SK-N-SH treated with all-trans-retinoic acid at 6 μM for 48 hours (cell line): ENCODE data around the gene CTPS2.
"Not testable (repeated sequence)": the region's sequence is repeated elsewhere in the genome, so short reads cannot be mapped to it uniquely, and the experiment has no call there.

Experiments used
- ATAC-seq: fragments of 200-7000 bp; cut with Tn5 transposase; 3 replicates; pipeline ENCODE4 v1.9.1; 2020; ENCODE audit warnings: mild to moderate bottlenecking, moderate library complexity
- BACH2 ChIP-seq: fragments of 250-450 bp; sonication (Bioruptor Pico); IDR thresholded peaks from 2 replicates; pipeline ENCODE4 v1.9.0; 2021; ENCODE audit warnings: mild to moderate bottlenecking, borderline replicate concordance
- CSDC2 ChIP-seq: fragments of 250-450 bp; sonication (Bioruptor Pico); IDR thresholded peaks from 2 replicates; pipeline ENCODE4 v1.5.0; 2020; ENCODE audit warnings: mild to moderate bottlenecking, moderate library complexity
- ESRRG ChIP-seq: fragments of 250-450 bp; sonication (Bioruptor Pico); IDR thresholded peaks from 2 replicates; pipeline ENCODE4 v1.6.1; 2021; ENCODE audit warnings: mild to moderate bottlenecking
- ISL1 ChIP-seq: fragments of 250-450 bp; sonication (Bioruptor Pico); IDR thresholded peaks from 2 replicates; pipeline ENCODE4 v2.1.2; 2022; ENCODE audit warnings: mild to moderate bottlenecking, moderate library complexity
- OSR1 ChIP-seq: fragments of 250-450 bp; sonication (Bioruptor Pico); IDR thresholded peaks from 2 replicates; pipeline ENCODE4 v1.8.0; 2022; ENCODE audit warnings: moderate library complexity, mild to moderate bottlenecking, inconsistent platforms
- RARB ChIP-seq: fragments of 250-450 bp; sonication (Bioruptor Pico); IDR thresholded peaks from 2 replicates; pipeline ENCODE4 v1.8.0; 2021; ENCODE audit warnings: mild to moderate bottlenecking, moderate library complexity
- SNAI2 ChIP-seq: fragments of 250-450 bp; sonication (Bioruptor Pico); IDR thresholded peaks from 2 replicates; pipeline ENCODE4 v1.5.0; 2020; ENCODE audit warnings: mild to moderate bottlenecking, moderate library complexity
- TOX ChIP-seq: fragments of 250-450 bp; sonication (Bioruptor Pico); IDR thresholded peaks from 2 replicates; pipeline ENCODE4 v1.8.0; 2021; ENCODE audit warnings: mild to moderate bottlenecking, moderate library complexity, borderline replicate concordance
- ZC3H10 ChIP-seq: fragments of 250-450 bp; sonication (Bioruptor Pico); IDR thresholded peaks from 2 replicates; pipeline ENCODE4 v1.5.1; 2021; ENCODE audit warnings: mild to moderate bottlenecking, moderate library complexity
- ZFP3 ChIP-seq: fragments of 250-450 bp; sonication (Bioruptor Pico); IDR thresholded peaks from 2 replicates; pipeline ENCODE4 v1.5.0; 2020; ENCODE audit warnings: mild to moderate bottlenecking, moderate library complexity
- ZFP30 ChIP-seq: fragments of 450-650 bp; formaldehyde crosslinking; IDR thresholded peaks from 2 replicates; pipeline ENCODE4 v1.5.0; 2022; ENCODE audit warnings: mild to moderate bottlenecking, moderate library complexity
- ZNF565 ChIP-seq: fragments of 450-650 bp; formaldehyde crosslinking; conservative IDR thresholded peaks from 2 replicates; pipeline ENCODE4 v1.5.0; 2020; ENCODE audit warnings: low read depth, mild to moderate bottlenecking, moderate library complexity
- ZNF8 ChIP-seq: fragments of 450-650 bp; formaldehyde crosslinking; IDR thresholded peaks from 2 replicates; pipeline ENCODE4 v1.5.0; 2020; ENCODE audit warnings: mild to moderate bottlenecking, moderate library complexity
- TF ChIP-seq, protein P1 (sequence below): fragments of 250-450 bp; sonication (Bioruptor Pico); IDR thresholded peaks from 2 replicates; pipeline ENCODE4 v1.5.0; 2020; ENCODE audit warnings: mild to moderate bottlenecking, moderate library complexity
- TF ChIP-seq, protein P2 (sequence below): fragments of 250-450 bp; sonication (Bioruptor Pico); IDR thresholded peaks from 2 replicates; pipeline ENCODE4 v1.5.1; 2021; ENCODE audit warnings: mild to moderate bottlenecking, moderate library complexity
- TF ChIP-seq, protein P3 (sequence below): fragments of 250-450 bp; sonication (Bioruptor Pico); IDR thresholded peaks from 2 replicates; pipeline ENCODE4 v1.8.0; 2021; ENCODE audit warnings: low read depth, mild to moderate bottlenecking, moderate library complexity, borderline replicate concordance

Gene CTPS2

DNA sequence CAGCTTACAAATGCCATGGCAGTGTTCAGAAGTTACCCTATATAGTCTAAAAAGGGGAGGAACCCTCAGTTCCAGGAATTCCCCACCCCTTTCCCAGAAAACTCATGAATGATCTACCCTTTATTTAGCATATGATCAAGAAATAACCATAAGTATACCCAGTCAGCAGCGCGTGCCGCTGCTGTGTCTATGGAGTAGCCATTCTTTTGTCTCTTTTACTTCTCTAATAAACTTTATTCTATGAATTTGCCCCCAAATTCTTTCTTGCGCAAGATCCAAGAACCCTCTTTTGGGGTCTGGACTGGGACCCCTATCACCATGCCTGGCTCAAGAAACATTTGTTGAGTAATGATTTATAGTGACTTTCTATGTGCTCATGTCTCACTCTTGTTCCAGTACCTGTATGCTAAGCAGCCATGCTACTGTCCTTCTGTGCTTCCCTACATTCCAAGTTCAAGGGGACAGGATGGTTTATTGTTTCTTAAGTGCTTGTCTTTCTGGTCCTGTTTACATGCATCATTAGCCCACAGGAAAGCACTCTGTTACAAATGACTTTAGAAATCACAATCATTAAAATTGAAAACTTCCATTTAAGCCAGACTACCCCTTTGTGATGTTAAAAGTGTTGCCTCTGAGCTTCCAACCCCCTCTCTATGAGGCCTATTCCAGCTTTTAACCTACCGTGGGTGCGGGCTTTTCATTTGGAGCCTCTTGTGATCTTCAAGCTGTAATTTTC is 125.9 kb downstream of the CTPS2 start:
- TF ChIP-seq SNAI2 (CRISPR knock-in tag) (no peak), BACH2 (no peak), CSDC2 (no peak), ZNF8 (CRISPR knock-in tag) (no peak), ZNF565 (CRISPR knock-in tag) (no peak), ZC3H10 (CRISPR knock-in tag) (no peak), TOX (no peak)
- TF ChIP-seq, protein P1, sequence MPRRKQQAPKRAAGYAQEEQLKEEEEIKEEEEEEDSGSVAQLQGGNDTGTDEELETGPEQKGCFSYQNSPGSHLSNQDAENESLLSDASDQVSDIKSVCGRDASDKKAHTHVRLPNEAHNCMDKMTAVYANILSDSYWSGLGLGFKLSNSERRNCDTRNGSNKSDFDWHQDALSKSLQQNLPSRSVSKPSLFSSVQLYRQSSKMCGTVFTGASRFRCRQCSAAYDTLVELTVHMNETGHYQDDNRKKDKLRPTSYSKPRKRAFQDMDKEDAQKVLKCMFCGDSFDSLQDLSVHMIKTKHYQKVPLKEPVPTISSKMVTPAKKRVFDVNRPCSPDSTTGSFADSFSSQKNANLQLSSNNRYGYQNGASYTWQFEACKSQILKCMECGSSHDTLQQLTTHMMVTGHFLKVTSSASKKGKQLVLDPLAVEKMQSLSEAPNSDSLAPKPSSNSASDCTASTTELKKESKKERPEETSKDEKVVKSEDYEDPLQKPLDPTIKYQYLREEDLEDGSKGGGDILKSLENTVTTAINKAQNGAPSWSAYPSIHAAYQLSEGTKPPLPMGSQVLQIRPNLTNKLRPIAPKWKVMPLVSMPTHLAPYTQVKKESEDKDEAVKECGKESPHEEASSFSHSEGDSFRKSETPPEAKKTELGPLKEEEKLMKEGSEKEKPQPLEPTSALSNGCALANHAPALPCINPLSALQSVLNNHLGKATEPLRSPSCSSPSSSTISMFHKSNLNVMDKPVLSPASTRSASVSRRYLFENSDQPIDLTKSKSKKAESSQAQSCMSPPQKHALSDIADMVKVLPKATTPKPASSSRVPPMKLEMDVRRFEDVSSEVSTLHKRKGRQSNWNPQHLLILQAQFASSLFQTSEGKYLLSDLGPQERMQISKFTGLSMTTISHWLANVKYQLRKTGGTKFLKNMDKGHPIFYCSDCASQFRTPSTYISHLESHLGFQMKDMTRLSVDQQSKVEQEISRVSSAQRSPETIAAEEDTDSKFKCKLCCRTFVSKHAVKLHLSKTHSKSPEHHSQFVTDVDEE, result no peak
- TF ChIP-seq, protein P2, sequence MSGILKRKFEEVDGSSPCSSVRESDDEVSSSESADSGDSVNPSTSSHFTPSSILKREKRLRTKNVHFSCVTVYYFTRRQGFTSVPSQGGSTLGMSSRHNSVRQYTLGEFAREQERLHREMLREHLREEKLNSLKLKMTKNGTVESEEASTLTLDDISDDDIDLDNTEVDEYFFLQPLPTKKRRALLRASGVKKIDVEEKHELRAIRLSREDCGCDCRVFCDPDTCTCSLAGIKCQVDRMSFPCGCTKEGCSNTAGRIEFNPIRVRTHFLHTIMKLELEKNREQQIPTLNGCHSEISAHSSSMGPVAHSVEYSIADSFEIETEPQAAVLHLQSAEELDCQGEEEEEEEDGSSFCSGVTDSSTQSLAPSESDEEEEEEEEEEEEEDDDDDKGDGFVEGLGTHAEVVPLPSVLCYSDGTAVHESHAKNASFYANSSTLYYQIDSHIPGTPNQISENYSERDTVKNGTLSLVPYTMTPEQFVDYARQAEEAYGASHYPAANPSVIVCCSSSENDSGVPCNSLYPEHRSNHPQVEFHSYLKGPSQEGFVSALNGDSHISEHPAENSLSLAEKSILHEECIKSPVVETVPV (CRISPR knock-in tag), result no peak
- no peak for ATAC-seq

DNA sequence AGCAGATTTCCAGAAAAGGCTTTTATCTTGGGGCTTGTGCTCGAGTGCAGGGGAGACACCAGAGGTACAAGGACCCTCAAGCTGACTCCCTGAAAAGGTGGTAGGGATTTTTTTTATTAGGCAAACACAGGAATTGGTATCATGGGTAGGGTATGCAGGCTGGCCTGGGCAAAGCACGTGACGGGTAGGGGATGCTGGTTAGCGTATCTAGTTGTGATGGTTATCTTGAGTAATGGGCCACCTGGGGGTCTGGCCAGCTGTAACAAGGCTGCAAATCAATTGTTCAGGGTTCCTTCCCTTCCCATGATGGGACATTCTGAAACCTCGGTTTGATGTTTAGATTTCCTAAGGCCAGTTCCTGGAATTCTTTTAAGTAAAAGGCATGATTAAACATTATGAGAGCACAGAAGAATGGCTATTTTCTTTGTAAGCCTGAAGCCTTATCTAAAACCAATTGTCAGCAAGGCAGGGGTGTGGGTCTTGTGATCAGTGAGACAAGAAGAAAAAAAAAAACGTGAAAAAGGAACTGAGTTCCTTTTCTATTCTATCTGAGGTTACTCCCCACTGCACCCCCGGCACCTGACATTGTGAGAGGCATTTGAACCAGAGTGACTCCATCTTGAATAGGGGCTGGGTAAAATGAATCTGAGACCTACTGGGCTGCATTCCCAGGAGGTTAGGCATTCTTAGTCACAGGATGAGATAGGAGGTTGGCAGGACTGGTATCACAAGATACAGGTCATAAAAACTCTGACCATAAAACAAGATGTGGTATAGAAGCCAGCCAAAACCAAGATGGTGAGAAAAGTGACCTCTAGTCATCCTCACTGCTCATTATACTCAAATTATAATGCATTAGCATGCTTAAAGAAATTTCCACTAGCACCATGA is 126.7 kb downstream of the CTPS2 start:
- no peak for TF ChIP-seq ESRRG (CRISPR knock-in tag)
- 0 out of 2 replicates have a peak, but pooled peaks have one; percentile 29 for TF ChIP-seq ISL1 (CRISPR knock-in tag)
- TF ChIP-seq, protein P2 (CRISPR knock-in tag), result no peak
- ATAC-seq, result no peak

DNA sequence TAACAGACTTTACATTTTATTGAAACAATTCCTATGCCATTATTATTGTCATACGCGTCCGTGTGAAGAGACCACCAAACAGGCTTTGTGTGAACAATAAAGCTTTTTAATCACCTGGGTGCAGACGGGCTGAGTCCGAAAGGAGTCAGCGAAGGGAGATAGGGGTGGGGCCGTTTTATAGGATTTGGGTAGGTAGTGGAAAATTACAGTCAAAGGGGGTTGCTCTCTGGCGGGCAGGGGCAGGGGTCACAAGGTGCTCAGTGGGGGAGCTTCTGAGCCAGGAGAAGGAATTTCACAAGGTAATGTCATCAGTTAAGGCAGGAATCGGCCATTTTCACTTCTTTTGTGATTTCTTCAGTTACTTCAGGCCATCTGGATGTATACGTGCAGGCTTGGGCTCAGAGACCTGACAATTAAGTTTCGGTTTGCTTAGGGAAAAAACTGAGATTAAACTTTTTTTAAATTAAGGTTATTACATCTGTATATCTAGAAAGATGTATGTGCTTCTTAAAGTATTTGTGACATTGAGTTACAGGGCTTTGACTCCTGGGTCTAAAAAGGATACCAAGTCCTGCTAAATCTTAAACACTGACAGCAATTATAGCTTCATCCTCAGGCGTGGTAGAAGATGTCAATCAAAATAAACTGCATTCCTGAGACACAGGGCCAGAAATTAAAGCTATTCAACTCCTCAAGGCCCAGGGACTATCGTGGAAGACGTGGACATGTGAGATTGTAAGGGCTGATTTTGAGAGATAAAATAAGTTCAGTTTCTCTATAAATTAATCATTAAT is 132.3 kb downstream of the CTPS2 start:
- not testable (repeated sequence) for ATAC-seq

DNA sequence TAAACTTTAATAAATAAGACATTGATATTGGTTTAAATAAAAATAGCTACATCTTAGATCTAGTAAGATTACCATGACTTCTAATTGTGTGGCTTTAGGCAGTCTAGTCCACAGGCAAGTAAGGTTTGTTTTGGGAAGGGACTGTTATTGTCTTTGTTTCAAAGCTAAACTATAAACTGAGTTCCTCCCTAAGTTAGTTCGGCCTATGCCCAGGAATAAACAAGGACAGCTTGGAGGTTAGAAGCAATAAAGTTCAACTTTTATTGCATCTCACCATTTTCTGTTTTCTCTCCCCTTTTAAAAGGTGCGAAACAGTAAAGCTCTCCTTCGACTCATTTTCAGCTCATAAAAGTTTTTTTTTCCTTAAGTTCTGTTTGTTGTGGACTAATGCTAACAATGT is 133.0 kb downstream of the CTPS2 start:
- ATAC-seq, result no peak
- no peak for TF ChIP-seq BACH2
- TF ChIP-seq ZFP3 (CRISPR knock-in tag), result no peak
- no peak for TF ChIP-seq ZNF565 (CRISPR knock-in tag)
- TF ChIP-seq RARB, result no peak

DNA sequence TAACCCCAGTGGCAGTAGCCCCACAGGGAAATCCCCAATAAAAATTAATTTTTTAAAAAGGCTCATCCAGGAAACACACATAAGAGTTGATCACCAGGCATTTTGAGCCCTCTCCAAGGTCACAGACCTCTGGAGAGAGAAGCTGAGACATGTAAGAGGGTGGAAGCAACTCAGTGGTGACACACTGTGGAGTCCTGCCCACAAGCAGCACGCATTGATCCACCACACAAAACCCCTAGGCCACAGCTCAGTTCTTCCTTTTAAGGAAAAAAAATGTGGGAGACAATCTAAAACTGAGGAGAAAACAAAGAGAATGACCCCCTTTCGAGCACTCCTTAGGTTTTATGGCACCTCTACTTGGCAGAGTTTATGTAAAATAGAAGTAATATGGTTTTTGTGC is 134.3 kb downstream of the CTPS2 start:
- no peak for ATAC-seq
- TF ChIP-seq, protein P3, sequence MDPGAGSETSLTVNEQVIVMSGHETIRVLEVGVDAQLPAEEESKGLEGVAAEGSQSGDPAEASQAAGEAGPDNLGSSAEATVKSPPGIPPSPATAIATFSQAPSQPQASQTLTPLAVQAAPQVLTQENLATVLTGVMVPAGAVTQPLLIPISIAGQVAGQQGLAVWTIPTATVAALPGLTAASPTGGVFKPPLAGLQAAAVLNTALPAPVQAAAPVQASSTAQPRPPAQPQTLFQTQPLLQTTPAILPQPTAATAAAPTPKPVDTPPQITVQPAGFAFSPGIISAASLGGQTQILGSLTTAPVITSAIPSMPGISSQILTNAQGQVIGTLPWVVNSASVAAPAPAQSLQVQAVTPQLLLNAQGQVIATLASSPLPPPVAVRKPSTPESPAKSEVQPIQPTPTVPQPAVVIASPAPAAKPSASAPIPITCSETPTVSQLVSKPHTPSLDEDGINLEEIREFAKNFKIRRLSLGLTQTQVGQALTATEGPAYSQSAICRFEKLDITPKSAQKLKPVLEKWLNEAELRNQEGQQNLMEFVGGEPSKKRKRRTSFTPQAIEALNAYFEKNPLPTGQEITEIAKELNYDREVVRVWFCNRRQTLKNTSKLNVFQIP (CRISPR knock-in tag), result no peak
- TF ChIP-seq CSDC2 (no peak), ZC3H10 (CRISPR knock-in tag) (no peak), ZFP3 (CRISPR knock-in tag) (no peak), BACH2 (no peak), ZNF565 (CRISPR knock-in tag) (no peak), TOX (no peak), OSR1 (CRISPR knock-in tag) (no peak), RARB (no peak), ZNF8 (CRISPR knock-in tag) (no peak), ZFP30 (CRISPR knock-in tag) (no peak)
- TF ChIP-seq, protein P1, result no peak
- TF ChIP-seq, protein P2 (CRISPR knock-in tag), result no peak
